Stimulated activated CD8-positive, alpha-beta memory T cell treated with anti-CD3 and anti-CD28 coated beads, Interleukin-7, amount 100 ng/mL, for 24 hours (primary cell): ENCODE results near the gene IGFBP3.

Experiments used
- DNase-seq: peaks from one replicate; pipeline ENCODE4 v3.0.0-alpha.2; 2020; ENCODE audit warnings: low read depth

Gene IGFBP3

GRCh38 chr7:45891462-45892402 is 29.3 kb downstream of the IGFBP3 start:
- no peak for DNase-seq

- DNase-seq = no peak
Measured at GRCh38 chr7:45890902-45891461, 30.1 kb downstream of the IGFBP3 start.

GRCh38 chr7:45890125-45890901 is 30.8 kb downstream of the IGFBP3 start:
- no peak for DNase-seq

GRCh38 chr7:45889367-45890067 is 31.6 kb downstream of the IGFBP3 start:
- no peak for DNase-seq

DNA sequence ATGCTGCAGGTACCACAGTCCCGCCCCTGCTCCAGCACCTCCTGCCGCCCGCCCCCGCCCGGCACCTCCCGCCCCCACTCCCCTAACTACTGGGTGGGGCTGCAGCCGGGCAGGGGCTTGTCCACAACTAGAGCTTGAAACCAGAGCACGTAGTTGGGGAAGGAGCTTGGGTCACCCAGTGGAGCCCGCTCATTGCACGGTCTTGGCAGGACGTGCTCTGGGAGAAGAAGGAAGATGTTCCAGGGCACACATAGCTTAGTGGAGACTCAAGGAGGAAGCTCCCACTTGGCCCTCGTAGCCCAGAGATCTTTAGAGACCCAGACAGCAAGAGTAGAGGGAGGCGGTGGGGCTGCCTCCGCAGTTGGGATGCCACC is 32.1 kb downstream of the IGFBP3 start:
- DNase-seq = no peak

DNA sequence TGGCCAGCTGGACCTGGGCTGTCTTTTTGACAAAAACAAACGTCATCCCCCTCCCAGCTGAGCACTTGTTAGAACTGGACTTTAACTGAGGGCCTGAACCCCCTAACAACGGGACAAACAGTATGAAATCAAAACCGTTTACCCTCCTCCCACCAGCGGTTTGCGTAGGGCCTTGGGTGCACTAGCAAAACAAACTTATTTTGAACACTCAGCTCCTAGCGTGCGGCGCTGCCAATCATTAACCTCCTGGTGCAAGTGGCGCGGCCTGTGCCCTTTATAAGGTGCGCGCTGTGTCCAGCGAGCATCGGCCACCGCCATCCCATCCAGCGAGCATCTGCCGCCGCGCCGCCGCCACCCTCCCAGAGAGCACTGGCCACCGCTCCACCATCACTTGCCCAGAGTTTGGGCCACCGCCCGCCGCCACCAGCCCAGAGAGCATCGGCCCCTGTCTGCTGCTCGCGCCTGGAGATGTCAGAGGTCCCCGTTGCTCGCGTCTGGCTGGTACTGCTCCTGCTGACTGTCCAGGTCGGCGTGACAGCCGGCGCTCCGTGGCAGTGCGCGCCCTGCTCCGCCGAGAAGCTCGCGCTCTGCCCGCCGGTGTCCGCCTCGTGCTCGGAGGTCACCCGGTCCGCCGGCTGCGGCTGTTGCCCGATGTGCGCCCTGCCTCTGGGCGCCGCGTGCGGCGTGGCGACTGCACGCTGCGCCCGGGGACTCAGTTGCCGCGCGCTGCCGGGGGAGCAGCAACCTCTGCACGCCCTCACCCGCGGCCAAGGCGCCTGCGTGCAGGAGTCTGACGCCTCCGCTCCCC is 32.7 kb downstream of the IGFBP3 start, which contains the start of gene IGFBP1:
Gene IGFBP1 (plus strand): TSS at position 304 of the 808 bp plus-strand sequence. CDS start 165 bp downstream, at position 469.
- DNase-seq = no peak

DNA sequence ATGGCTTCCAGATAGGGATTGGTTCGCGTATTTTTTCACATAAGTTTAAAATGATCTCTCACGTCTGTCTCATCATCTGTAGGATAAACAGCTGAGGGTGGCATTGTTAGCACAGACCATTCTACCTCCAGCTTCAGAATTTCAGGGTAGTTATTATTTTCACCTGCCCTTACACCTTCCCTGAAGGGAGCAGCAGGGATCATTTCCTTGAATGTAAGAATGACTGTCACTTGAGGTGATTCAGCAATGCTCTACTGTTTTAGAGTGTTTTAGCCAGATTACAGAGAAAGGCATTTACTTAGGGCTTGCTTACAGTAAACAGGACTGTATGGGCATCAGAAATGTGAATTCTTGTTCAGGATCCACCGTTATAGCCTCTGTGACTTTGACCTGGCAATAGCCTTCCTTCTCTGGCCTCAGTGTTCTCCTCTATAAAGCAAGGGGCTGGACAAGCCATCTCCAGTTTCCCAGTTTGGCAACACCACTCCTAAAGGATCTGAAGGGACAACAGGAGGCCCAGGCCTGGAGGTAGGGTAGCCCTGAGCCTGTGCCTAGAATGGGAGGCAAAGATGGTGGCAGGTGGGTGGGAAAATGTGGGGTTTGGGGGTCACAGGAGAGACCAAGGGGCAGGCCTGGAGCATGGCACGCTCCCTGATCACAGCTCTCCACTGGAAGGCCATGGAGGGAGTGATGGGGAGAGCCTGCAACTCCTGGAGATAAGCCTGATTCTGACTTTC is 34.0 kb downstream of the IGFBP3 start:
- DNase-seq = no peak

GRCh38 chr7:45885264-45885882 is 35.7 kb downstream of the IGFBP3 start:
- no peak for DNase-seq

DNA sequence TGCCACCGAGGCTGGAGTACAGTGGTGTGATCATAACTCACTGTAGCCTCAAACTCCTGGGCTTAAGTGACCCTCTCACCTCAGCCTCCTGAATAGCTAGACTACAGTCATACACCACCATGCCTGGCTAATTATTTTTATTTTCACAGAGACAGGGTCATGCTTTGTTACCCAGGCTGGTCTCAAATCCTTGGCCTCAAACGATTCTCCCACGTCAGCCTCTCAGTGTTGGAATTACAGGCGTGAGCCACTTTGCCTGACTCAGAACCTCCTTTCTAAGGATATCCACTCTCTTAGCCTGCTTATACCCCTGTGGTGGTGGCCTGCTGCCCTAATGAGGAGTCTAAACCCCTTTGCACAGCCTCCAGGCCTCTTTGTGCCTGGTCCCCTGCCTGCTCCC is 36.9 kb downstream of the IGFBP3 start:
- no peak for DNase-seq

- DNase-seq = no peak
Measured at GRCh38 chr7:45882465-45882810, 38.6 kb downstream of the IGFBP3 start.

DNA sequence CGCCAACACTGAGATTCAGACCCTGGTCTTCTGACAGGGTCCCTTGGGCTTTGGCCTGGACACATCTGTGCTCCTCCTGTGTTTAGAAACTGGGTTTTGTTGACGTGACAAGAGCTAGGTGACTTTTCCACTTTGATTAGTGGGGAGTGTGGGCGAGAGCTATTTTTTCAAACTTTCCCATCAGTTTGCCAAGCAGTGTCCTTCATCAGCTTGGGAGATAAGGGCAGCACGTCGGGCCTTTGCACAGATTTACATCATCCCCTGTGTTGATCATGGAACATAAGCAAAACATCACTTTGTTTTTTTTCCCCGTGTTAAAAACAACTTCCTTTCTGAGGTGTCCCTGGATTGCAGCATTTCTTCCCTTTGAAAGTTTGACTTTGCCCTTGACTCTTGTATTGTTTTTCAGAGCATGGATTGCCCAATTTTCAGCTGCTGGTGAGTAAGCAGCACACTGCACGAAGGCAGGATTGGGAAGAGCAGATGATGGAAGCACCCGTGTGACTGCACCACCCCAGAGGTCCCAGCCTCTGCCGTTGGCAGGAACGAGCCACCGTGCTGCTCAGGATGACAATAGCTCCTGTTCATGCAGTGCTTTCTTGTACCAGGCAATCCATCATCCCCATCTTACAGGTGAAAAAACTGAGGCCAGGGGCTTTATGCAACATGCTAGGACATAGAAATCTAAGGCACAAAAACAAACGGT is 39.2 kb downstream of the IGFBP3 start:
- no peak for DNase-seq

GRCh38 chr7:45881280-45881758 is 39.8 kb downstream of the IGFBP3 start:
- no peak for DNase-seq

GRCh38 chr7:45880433-45880860 is 40.6 kb downstream of the IGFBP3 start:
- no peak for DNase-seq

DNA sequence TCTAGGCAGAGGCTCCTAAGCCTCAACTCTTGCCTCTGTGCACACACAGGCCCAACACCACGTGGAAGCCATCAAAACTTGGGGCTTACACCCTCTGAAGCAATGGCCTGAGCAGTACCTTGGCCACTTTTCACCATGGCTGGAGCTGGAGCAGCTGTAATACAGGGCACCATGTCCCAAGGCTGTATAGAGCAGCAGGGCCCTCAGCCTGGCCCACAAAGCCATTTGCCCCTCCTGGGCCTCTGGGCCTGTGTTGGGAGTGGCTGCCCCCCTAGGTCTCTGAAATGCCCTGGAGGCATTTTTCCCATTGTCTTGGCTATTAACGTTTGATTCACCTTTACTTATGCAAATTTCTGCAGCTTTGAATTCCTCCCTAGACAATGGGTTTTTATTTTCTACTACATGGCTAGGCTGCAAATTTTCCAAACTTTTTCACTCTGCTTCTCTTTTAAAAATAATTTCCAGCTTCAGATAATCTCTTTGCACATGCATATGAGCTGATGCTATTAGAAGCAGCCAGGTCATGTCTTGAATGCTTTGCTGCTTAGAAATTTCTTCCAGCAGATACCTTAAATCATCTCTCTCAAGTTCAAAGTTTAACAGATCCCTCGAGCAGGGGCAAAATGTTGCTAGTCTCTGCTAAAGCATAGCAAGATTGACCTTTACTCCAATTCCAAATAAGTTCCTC is 42.5 kb downstream of the IGFBP3 start:
- no peak for DNase-seq

DNA sequence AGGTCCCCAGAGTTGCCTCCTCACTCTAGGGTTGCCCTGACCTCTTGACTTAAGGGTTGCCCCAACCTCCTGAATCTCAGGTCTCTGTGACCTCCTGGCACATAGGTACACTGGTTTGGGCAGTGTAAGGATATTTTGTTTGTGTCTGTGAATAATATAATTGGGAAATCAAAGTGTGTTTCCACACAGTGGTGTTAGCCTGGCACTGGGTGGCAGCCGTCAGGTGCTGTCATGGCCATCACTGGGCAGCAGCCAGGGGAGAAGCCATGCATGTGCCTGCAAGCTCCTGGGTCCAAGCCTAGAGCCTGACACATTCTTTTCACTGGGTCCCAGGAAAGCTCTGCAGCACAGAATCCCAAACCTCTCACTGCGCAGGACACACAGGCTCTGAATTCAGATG is 44.6 kb downstream of the IGFBP3 start:
- DNase-seq = no peak

GRCh38 chr7:45874408-45875131 is 46.5 kb downstream of the IGFBP3 start:
- DNase-seq = no peak

DNA sequence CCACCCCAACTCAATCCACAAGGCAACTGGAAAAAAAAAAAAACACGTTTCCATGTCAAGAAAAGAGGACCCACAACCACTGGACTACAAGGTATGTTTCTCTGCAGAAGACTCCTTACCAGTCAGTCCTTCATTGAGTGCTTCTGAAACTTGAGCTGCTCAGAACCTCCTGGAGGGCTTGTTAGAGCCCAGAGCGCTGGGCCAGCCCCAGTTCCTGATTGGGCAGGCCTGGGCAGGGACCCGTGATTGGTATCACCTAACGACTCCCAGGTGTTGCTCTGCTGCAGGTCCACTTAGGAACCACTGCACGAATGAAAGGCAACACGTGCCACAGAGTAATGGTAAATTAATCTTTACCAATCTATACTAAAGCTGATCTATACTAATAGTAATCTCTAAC is 47.7 kb downstream of the IGFBP3 start:
- DNase-seq = no peak

DNA sequence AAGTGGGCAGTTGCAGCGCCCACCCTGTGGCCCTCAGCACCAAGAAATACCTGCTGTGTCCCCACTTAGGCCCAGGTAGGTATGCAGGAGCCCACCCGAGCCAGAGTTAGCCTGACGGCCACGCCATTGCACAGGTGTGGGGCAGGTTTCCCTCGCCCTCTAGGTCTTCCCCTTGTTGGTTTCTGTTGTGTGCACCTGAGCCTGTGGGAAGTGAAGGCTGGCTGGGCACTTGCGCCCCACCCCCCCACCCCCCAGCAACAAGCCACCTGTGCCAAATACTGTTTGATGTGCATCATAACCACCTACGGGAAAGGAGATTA is 48.1 kb downstream of the IGFBP3 start, which contains the start of gene CCDC201:
Gene CCDC201 (minus strand): TSS at position 48 of the 320 bp plus-strand sequence. CDS start 75 bp downstream, outside the sequence.
- no peak for DNase-seq
